Embryonic facial prominence (tissue), 1 donor: ENCODE measurements around the gene BPIFB1.

Experiments used
- DNase-seq: peaks from one replicate; pipeline ENCODE4 v3.0.0-alpha.2; 2016; ENCODE audit errors: extremely low spot score

The BPIFB1 gene

DNA sequence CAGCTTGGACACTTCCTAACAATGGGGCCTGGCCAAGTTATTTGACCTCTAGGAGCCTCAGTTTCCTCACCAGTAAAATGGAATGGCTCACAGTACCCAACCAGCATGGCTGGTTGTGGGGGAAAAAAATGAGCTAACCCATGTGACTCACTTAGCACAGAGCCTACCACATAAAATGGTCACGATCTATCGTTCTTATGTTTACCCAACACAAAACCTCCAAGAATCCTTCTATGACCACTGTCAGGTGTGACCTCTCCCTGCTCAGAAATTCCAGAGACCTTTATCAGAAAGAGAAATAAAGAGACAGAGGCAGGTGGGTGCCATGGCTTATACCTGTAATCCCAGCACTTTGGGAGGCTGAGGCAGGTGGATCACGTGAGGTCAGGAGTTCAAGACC is 39.4 kb downstream of the BPIFB1 start:
- no peak for DNase-seq

GRCh38 chr20:33323236-33323635 is 40.2 kb downstream of the BPIFB1 start:
- no peak for DNase-seq

GRCh38 chr20:33325350-33325749 is 42.3 kb downstream of the BPIFB1 start:
- no peak for DNase-seq

DNA sequence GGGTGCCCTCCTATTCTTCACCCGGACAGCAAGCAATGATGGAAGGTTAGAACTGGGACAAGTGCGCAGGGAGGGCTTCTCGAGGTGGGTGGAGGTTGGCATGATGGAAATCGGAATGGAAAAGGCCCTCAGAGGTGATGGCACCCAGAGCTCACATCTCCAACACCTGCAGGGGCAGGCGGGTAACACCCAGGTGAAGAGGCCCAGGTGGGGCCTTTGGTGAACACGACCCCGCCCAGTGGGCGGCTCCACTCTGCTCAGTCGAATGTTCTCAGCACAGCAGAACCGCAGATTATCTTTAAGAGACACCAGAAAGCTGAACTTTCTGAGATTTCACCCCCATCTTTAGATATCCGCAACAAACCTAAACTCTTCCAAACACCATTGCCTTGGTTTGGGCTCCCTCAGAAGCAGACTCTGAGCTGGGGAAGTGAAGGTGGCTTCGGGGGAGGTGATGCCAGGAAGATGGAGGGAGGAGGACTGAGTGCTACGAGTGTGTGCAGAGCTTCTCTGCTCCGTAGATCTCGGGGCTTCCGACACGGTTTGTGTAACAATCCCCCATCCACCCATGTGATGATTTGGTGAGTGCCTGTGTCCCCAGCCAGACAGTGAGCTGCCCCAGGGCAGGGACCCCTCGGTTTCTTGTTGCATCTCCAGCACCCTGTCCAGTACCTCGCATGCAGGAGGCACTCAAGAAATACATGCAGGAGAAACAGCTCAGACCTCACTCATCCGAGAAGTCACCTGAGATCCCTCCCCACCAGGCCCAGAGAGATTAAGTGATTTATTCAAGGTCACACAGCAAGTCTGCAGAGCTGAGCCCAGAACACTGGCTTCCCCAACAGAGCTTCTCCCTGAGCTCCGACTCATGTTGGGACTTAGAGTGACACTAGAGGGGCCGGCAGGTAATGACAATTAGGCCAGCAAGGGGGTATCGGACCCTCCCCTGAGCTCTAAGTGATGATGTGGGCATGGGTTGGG is 45.4 kb downstream of the BPIFB1 start:
- DNase-seq = no peak

DNA sequence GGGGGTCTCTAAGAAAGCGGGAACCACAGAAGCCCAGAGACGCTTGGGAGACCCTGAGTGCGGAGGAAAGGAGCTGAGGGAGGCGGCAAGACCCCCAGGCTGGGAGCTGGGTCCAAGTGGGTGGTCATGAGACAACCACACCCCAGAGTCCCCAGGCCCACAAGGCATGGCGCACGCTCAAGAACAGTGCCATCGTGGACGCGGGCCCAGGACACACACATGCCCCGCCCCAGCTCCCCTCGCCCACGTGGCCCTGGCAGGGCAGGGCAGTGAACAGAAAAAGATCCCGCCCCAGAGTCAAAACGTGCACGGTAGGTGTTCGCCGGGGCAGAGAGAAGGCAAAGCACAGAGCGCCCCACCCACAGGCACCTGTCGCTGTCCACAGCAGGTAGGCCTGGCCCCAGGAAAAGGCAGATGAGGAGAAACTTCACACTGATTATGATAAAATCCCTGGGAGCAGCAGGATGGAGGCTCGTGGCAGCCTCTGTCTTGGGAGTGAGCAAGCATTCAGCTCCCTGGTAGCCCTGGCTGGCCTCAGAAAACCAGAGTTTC is 50.0 kb downstream of the BPIFB1 start:
- DNase-seq = no peak

GRCh38 chr20:33333616-33334015 is 50.6 kb downstream of the BPIFB1 start:
- no peak for DNase-seq

- DNase-seq = no peak
These were observed 51.1 kb downstream of the BPIFB1 start for GRCh38 chr20:33334111-33334510.

GRCh38 chr20:33336375-33336774 is 53.4 kb downstream of the BPIFB1 start:
- DNase-seq = no peak

GRCh38 chr20:33337119-33337518 is 54.1 kb downstream of the BPIFB1 start:
- DNase-seq = no peak

GRCh38 chr20:33337531-33338165 is 54.6 kb downstream of the BPIFB1 start:
- no peak for DNase-seq

DNA sequence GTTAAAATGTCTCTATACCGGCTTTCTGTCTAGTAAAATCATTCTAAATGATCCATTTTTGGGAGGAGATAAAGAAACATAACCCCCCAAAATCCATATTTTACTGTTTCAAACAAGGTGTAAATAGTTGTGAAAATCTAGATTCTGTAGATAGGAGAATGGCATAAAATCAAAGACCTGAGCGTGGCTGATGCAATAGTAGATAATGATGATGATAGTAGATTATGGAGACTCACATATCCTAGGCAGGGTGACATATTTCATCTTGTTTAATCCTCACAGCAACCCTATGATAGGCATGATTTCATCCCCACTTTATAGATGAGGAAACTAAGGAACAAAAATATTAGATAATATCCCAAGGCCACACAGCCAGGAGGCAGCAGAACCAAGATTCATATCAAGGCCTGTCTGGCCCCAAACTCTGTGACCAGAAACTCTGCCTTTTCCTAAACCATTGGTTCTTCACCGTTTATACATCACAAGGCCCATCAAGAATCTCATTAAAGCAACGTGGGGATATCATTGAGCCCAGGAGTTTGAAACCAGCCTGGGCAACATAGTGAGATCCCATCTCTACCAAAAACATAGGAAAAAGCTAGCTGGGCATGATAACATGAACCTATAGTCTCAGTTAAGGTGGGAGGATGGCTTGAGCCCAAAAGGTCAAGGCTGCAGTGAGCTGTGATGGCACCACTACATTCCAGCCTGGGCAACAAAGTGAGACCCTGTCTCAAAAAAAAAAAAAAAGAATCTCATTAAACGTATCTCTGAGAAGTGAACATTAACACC is 55.6 kb downstream of the BPIFB1 start:
- no peak for DNase-seq

DNA sequence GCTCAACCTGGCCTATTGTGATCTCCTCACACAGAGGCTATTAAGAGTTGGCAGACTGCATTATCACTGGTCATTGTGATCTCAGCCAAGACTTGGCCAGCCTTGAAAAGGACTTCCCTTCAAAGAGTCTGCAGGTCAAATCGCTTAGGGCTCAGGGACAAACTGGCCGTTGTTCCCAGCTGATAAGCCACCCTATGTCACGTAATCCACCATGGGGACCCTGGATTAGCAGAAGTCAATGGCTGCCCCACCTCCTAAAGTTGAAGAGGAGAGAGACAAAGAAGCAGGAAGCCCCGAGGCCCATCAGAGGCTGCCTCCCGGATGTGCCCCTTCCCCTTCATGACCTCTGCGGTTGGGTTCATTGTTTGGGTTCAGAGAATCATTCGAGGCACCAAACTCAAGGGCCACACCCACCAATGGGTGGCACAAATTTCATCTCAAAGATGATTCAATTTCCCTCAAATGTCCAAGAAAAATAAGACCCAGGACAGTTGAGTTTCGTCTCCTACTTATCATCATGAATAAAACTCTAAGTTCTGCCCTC is 56.6 kb downstream of the BPIFB1 start:
- no peak for DNase-seq

DNA sequence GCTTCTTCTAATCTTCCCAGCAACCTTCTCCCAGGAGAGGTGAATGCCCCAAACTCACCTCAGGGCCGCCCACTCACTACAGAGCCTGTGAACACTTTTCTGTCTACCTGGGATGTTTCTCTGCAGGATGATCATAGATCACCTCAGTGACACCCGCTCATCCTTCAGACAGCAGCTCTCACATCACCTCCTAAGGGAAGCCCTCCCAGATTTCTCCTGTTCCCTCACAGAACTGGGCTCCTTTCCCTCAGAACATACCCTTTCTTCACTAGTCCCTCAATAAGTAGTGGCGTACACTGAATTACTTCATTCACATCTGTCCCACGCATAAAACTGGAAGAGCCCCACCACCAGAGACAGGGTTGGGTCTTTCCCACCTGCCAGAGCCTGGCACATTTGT is 60.5 kb downstream of the BPIFB1 start:
- no peak for DNase-seq

GRCh38 chr20:33345342-33345741 is 62.3 kb downstream of the BPIFB1 start:
- DNase-seq = no peak

DNA sequence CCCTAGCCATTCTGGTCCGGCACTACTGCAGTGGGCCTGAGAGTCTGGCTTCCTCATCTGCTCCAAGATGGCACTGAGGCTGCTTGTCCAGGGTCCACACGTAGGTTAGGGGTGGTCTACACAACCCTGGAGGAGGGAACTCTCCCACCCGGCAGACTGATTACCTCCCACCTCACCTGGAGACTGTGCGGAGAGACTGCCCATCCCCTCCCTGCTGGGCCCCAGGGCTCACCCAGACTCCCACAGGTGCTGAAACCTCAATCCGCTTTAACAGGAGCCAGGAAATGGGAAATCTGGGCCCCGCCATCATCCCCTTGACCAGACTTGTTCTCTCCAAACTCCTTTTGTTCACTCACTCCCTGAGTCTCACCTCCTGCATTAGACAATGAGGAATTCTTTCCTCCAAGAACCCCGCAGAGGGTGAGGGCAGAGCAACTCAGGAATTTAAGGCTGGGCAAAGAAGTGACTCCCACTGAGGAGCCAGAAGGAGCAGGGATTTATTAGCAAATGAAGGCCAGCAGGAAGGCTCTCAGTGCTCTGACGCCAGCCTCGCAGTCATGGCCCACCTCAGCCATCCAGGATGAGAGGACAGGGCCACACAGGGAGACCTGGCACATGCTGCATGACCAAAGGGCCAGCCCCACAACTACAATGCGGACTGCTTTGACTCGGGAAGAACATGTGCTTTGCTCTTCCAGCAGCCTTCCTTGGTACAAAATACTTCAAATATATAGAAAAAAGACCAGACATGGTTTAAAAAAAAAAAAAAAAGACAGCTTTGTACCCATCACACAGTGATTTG is 65.3 kb downstream of the BPIFB1 start:
- DNase-seq = no peak

- no peak for DNase-seq
These were observed 66.5 kb downstream of the BPIFB1 start for GRCh38 chr20:33349493-33349892.

- DNase-seq = no peak
These were observed 68.7 kb downstream of the BPIFB1 start for GRCh38 chr20:33351696-33352095.

DNA sequence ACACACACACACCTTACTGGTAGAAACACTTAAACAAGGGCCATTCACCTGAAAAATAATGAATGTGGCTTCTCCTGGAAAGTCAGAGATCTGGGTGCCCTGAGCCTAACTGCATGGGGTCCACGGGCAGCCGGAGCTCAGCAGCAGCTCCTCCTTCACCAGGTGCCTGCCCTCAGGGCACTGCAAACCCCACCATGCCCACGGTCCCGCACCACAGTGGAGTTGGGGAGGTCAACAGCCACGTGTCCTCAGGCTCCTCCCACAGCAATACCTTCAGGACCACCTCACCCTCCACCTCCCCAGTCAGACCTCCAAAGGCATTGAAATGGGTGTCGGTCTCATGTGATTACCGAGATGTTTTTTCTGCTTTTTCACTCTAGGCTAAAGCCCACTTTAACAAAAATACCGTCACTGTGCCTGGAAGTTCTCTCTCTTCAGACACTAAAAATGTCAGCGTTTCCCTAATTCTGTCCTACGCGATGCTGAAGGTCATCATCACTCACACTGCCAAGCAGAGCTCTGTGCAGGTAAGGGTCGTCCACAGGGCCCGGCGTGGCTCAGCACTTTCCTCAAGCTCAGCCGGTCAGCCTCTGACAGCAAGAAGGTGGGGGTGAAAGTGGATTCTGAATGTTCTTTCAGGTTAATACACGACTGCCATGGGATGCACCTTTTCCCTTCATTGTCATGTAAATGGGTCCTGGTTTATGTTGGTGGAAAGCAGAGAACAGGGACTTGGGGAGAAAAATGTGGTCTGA is 69.4 kb downstream of the BPIFB1 start:
- no peak for DNase-seq

DNA sequence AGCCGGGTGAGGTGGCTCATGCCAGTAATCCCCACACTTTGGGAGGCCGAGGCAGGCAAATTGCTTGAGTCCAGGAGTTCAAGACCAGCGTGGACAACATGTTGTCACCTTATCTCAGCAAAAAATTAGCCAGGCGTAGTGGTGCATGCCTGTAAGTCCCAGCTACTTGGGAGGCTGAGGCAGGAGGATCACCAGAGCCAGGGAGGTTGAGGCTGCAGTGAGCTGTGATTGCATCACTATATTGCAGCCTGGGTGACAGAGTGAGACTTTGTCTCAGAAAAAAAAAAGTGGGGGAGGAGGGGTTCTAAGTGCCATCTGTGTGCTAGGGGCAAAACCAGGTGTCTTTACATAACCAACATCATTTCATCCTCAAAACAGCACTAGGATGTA is 70.0 kb downstream of the BPIFB1 start:
- no peak for DNase-seq
